Measurements from ENCODE around the gene SAT2. TPM values are rescaled to one million over a fixed set of nuclear protein-coding genes. Genes with fewer than 3 reads are reported as not detected.
A peak's percentile ranks its signal among the peaks of the same experiment; 100 is the strongest.

Gene SAT2
- total and polyA plus RNA-seq, 2 of the 13 experiments (the other 11 are each of a cell fraction or from before 2014, with no cell fraction given), result 37.6 to 93.7 TPM

DNA sequence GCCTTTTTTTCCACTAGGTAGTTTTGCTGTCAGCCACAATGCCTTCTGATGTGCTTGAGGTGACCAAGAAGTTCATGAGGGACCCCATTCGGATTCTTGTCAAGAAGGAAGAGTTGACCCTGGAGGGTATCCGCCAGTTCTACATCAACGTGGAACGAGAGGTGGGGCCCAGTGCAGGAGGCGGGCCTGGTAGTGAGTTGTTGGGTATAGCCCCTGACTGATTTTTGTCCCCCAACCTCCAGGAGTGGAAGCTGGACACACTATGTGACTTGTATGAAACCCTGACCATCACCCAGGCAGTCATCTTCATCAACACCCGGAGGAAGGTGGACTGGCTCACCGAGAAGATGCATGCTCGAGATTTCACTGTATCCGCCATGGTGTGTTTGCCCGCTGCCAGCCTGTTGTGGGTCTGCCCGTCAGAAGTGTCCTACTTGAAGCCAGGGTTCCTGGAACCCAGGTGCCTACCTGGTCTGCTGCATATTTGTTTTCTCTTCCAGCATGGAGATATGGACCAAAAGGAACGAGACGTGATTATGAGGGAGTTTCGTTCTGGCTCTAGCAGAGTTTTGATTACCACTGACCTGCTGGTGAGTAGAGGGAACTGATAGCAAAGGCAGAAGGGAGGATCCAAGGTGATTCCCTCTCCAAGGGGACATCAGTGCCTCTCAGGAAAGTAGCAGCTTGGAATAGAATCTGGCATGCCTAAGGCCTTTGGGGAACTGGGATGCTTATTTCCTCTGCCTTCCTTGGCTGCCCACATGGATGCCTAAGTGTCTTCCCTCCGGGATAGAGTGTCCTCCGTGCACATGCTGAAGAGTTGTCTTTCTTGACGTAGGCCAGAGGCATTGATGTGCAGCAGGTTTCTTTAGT, 50.1 kb downstream of the SAT2 start:
- TF ChIP-seq POLR2AphosphoS2 (IDR thresholded peaks at IDR 0.05; ENCODE audit: low read depth, low read length) (peak; percentile 14; the same call in 1 of the 2 replicates), ZNF850 (CRISPR knock-in tag; conservative IDR thresholded peaks at IDR 0.05) (no peak), NCOR1 (IDR thresholded peaks at IDR 0.05; ENCODE audit: borderline replicate concordance, low read length) (no peak), TBX2 (CRISPR knock-in tag; IDR thresholded peaks at IDR 0.05; ENCODE audit: borderline replicate concordance) (no peak), PHF20 (CRISPR knock-in tag; IDR thresholded peaks at IDR 0.05) (no peak), AGO2 (optimal IDR thresholded peaks at IDR 0.05; ENCODE audit: low read depth, low read length) (peak; percentile 3)
- H4K20me1 ChIP-seq (ENCODE audit: insufficient read depth, low read length), result peaks cover 59% of the 10 kb centered on the region
- peaks cover 12 to 51% of the 10 kb centered on the region in 2 experiments for H3K36me3 ChIP-seq (replicated peaks in 1 of 2; ENCODE audit: control insufficient read depth in 1 of 2, insufficient read depth in 2 of 2, low read length in 2 of 2)
- no peak overlapping the region for H3K27ac ChIP-seq (ENCODE audit: extremely low read length, insufficient read depth, low read length)
- BruUV-seq (replicated peaks), result no TSS peak
- ChIA-PET POLR2A (interaction anchor here (2.2 to 3.6 kb wide), 3 partner anchors 17 to 110 kb away, joined by 10 to 37 read pairs (median 11); partner anchors contain the start of genes TP53 and WRAP53), CTCF (ENCODE audit: low intra/inter-chr PET ratio, low total read pairs) (no interaction called here)
- intact Hi-C loops (cut with micrococcal nuclease; ENCODE audit: unreplicated experiment) (no loop called here), in situ Hi-C loops (cut with HindIII; ENCODE audit: extremely low pct_ligation_motif_present, low pct_unique_long_range_greater_than_20kb) (loop anchor here (10.0 kb wide), 1 partner anchor 267 kb away; no protein-coding TSS in a partner anchor)
- H3K79me2 ChIP-seq (ENCODE audit: insufficient read depth, low read length), result peaks cover 51% of the 10 kb centered on the region
- no peak for FAIRE-seq
- H3K4me1 ChIP-seq (ENCODE audit: insufficient read depth, low read length), result peaks cover 77% of the 10 kb centered on the region
- H3K27me3 ChIP-seq (ENCODE audit: control insufficient read depth in 1 of 2, insufficient read depth in 2 of 2, low read length in 2 of 2), result no peaks in the 10 kb centered on the region; a peak in 1 of 5 replicates
- ATAC-seq, result no peak
- no peak overlapping the region for H2AFZ ChIP-seq (ENCODE audit: low read length)
- H3K4me3 ChIP-seq (replicated peaks in 1 of 3; ENCODE audit: insufficient read depth in 1 of 3, low read depth in 2 of 3, low read length in 3 of 3), result no peak overlapping the region
- H3K9ac ChIP-seq (ENCODE audit: insufficient read depth, low read depth, low read length), result peak overlapping the region; percentile 3; the same call in 1 of the 2 replicates
- WGBS (ENCODE audit: low lambda C conversion rate), result 95% methylated on average over 8 of the region's 17 CpGs
- H3K9me3 ChIP-seq (ENCODE audit: low read length), result no peaks in the 10 kb centered on the region
- no peak for DNase-seq (ENCODE audit: low spot score)
- no peak overlapping the region for H3K4me2 ChIP-seq (ENCODE audit: low read depth, low read length)

- CTCF ChIA-PET (ENCODE audit: low intra/inter-chr PET ratio, low total read pairs), result no interaction called here
- H3K9me3 ChIP-seq (ENCODE audit: low read length), result no peaks in the 10 kb centered on the region
- H3K79me2 ChIP-seq (ENCODE audit: insufficient read depth, low read length), result peaks cover 54% of the 10 kb centered on the region
- no TSS peak for BruUV-seq (replicated peaks)
- H3K27ac ChIP-seq (ENCODE audit: extremely low read length, insufficient read depth, low read length), result peak overlapping the region; percentile 24
- intact Hi-C loops (cut with micrococcal nuclease; ENCODE audit: unreplicated experiment) (no loop called here), in situ Hi-C loops (cut with HindIII; ENCODE audit: extremely low pct_ligation_motif_present, low pct_unique_long_range_greater_than_20kb) (loop anchor here (10.0 kb wide), 1 partner anchor 268 kb away; no protein-coding TSS in a partner anchor)
- no peak overlapping the region for H3K9ac ChIP-seq (ENCODE audit: insufficient read depth, low read depth, low read length)
- ATAC-seq (no peak), FAIRE-seq (no peak), DNase-seq (ENCODE audit: low spot score) (no peak)
- H3K4me3 ChIP-seq (replicated peaks in 1 of 3; ENCODE audit: insufficient read depth in 1 of 3, low read depth in 2 of 3, low read length in 3 of 3), result no peak overlapping the region
- H3K27me3 ChIP-seq (ENCODE audit: control insufficient read depth in 1 of 2, insufficient read depth in 2 of 2, low read length in 2 of 2), result no peaks in the 10 kb centered on the region; a peak in 1 of 5 replicates
- H2AFZ ChIP-seq (ENCODE audit: low read length), result no peak overlapping the region
- no peak overlapping the region for H3K4me2 ChIP-seq (ENCODE audit: low read depth, low read length)
- peaks cover 59% of the 10 kb centered on the region for H4K20me1 ChIP-seq (ENCODE audit: insufficient read depth, low read length)
- POLR2A ChIA-PET, result interaction anchor here (2.3 kb wide), 1 partner anchor 111 kb away, joined by 10 read pairs; the partner anchor contains the start of genes TP53 and WRAP53
- peaks cover 79% of the 10 kb centered on the region for H3K4me1 ChIP-seq (ENCODE audit: insufficient read depth, low read length)
- WGBS (ENCODE audit: low lambda C conversion rate), result 94% methylated on average over 13 of the region's 14 CpGs
- peaks cover 12 to 51% of the 10 kb centered on the region in 2 experiments for H3K36me3 ChIP-seq (replicated peaks in 1 of 2; ENCODE audit: control insufficient read depth in 1 of 2, insufficient read depth in 2 of 2, low read length in 2 of 2)
- no peak for TF ChIP-seq ZFP36L1 (CRISPR knock-in tag; IDR thresholded peaks at IDR 0.05)
- TF ChIP-seq ZNF318 (CRISPR knock-in tag; IDR thresholded peaks at IDR 0.05), result no peak
These were observed 51.1 kb downstream of the SAT2 start for GRCh38 chr17:7576432-7576937.

Measured in HepG2 (cell line).